WTC11 (cell line): ENCODE measurements around the gene AK9. TPM values are rescaled to one million over a fixed set of nuclear protein-coding genes. Genes with fewer than 3 reads are reported as not detected.
"Not testable (repeated sequence)": the region's sequence is repeated elsewhere in the genome, so short reads cannot be mapped to it uniquely, and the experiment has no call there.

Experiments used
- ATAC-seq: fragments of 200-7000 bp; cut with Tn5 transposase; 2 replicates; pipeline ENCODE4 v1.10.0; 2021; ENCODE audit warnings: mild to moderate bottlenecking, moderate library complexity
- CTCF ChIA-PET: fragments of 300-600 bp; sonication (Branson Sonifier 250); formaldehyde crosslinking; loops from one replicate; lab custom pipeline; 2021; ENCODE audit warnings: antibody characterized with exemption; lab: Charles Lee
- POLR2A ChIA-PET: fragments of 350-600 bp; sonication (Branson Sonifier 250); formaldehyde crosslinking; loops from one replicate; lab custom pipeline; 2021; ENCODE audit warnings: antibody characterized with exemption; lab: Charles Lee
- DNase-seq: peaks from one replicate; pipeline ENCODE4 v3.0.0; 2021; ENCODE audit warnings: low spot score
- H3K27ac Mint-ChIP-seq: 2 replicates; pipeline ENCODE4 v1.8.0; 2021; ENCODE audit warnings: mixed read lengths
- H3K27me3 Mint-ChIP-seq: 2 replicates; pipeline ENCODE4 v1.8.0; 2021; ENCODE audit warnings: low read depth, mild to moderate bottlenecking, moderate library complexity, mixed read lengths
- H3K36me3 Mint-ChIP-seq: 2 replicates; pipeline ENCODE4 v1.8.0; 2021; ENCODE audit warnings: mixed read lengths
- H3K4me1 Mint-ChIP-seq: 2 replicates; pipeline ENCODE4 v1.8.0; 2022; ENCODE audit warnings: mixed read lengths
- H3K4me3 Mint-ChIP-seq: 2 replicates; pipeline ENCODE4 v1.8.0; 2021; ENCODE audit warnings: mild to moderate bottlenecking, moderate library complexity, mixed read lengths
- H3K9me3 Mint-ChIP-seq: 2 replicates; pipeline ENCODE4 v1.8.0; 2021; ENCODE audit warnings: mixed read lengths
- ATF1 ChIP-seq: sonication (generic); formaldehyde crosslinking; IDR thresholded peaks from 2 replicates; pipeline ENCODE4 v1.8.1; 2023; ENCODE audit warnings: mild to moderate bottlenecking, moderate library complexity, missing genetic modification reagents
- ATF2 ChIP-seq: sonication (generic); formaldehyde crosslinking; IDR thresholded peaks from 2 replicates; pipeline ENCODE4 v1.8.1; 2022; ENCODE audit warnings: low read depth, missing genetic modification reagents, borderline replicate concordance
- CREM ChIP-seq: sonication (generic); formaldehyde crosslinking; IDR thresholded peaks from 2 replicates; pipeline ENCODE4 v1.8.1; 2022; ENCODE audit warnings: mild to moderate bottlenecking, missing genetic modification reagents, moderate library complexity
- EMX1 ChIP-seq: fragments of 250-450 bp; sonication (Bioruptor Pico); IDR thresholded peaks from 2 replicates; pipeline ENCODE4 v1.8.0; 2021; ENCODE audit warnings: mild to moderate bottlenecking
- ESRRA ChIP-seq: sonication (generic); formaldehyde crosslinking; IDR thresholded peaks from 2 replicates; pipeline ENCODE4 v1.8.1; 2022; ENCODE audit warnings: mild to moderate bottlenecking, missing genetic modification reagents, borderline replicate concordance
- FOXJ3 ChIP-seq: sonication (generic); formaldehyde crosslinking; IDR thresholded peaks from 2 replicates; pipeline ENCODE4 v1.9.0; 2021; ENCODE audit warnings: missing genetic modification reagents, mild to moderate bottlenecking, borderline replicate concordance
- FOXP1 ChIP-seq: sonication (generic); formaldehyde crosslinking; IDR thresholded peaks from 2 replicates; pipeline ENCODE4 v1.8.0; 2022; ENCODE audit warnings: missing genetic modification reagents, mild to moderate bottlenecking, moderate library complexity, borderline replicate concordance
- FOXP4 ChIP-seq: sonication (generic); formaldehyde crosslinking; IDR thresholded peaks from 2 replicates; pipeline ENCODE4 v1.8.0; 2022; ENCODE audit warnings: mild to moderate bottlenecking, missing genetic modification reagents
- IRF2 ChIP-seq: sonication (generic); formaldehyde crosslinking; IDR thresholded peaks from 2 replicates; pipeline ENCODE4 v1.8.0; 2022; ENCODE audit warnings: low read depth, missing genetic modification reagents, borderline replicate concordance
- JUN ChIP-seq: sonication (generic); formaldehyde crosslinking; IDR thresholded peaks from 2 replicates; pipeline ENCODE4 v1.8.0; 2023; ENCODE audit warnings: mild to moderate bottlenecking, missing genetic modification reagents
- NFYB ChIP-seq: sonication (generic); formaldehyde crosslinking; conservative IDR thresholded peaks from 2 replicates; pipeline ENCODE4 v1.8.0; 2022; ENCODE audit warnings: low read depth, missing genetic modification reagents
- NR2C2 ChIP-seq: sonication (generic); formaldehyde crosslinking; IDR thresholded peaks from 2 replicates; pipeline ENCODE4 v1.8.0; 2022; ENCODE audit warnings: mild to moderate bottlenecking, missing genetic modification reagents
- RELA ChIP-seq: sonication (generic); formaldehyde crosslinking; IDR thresholded peaks from 2 replicates; pipeline ENCODE4 v1.8.1; 2022; ENCODE audit warnings: missing genetic modification reagents, mild to moderate bottlenecking, borderline replicate concordance
- SMAD4 ChIP-seq: sonication (generic); formaldehyde crosslinking; IDR thresholded peaks from 2 replicates; pipeline ENCODE4 v1.8.0; 2022; ENCODE audit warnings: mild to moderate bottlenecking, missing genetic modification reagents
- SP1 ChIP-seq: sonication (generic); formaldehyde crosslinking; conservative IDR thresholded peaks from 2 replicates; pipeline ENCODE4 v1.8.1; 2022; ENCODE audit warnings: missing genetic modification reagents
- TEAD1 ChIP-seq: sonication (generic); formaldehyde crosslinking; IDR thresholded peaks from 2 replicates; pipeline ENCODE4 v1.8.0; 2022; ENCODE audit warnings: mild to moderate bottlenecking, missing genetic modification reagents
- ZNF121 ChIP-seq: sonication (generic); formaldehyde crosslinking; IDR thresholded peaks from 2 replicates; pipeline ENCODE4 v1.8.0; 2023; ENCODE audit warnings: missing genetic modification reagents
- ZNF138 ChIP-seq: sonication (generic); formaldehyde crosslinking; conservative IDR thresholded peaks from 2 replicates; pipeline ENCODE4 v1.8.1; 2022; ENCODE audit warnings: mild to moderate bottlenecking, moderate library complexity, missing genetic modification reagents
- ZNF317 ChIP-seq: sonication (generic); formaldehyde crosslinking; IDR thresholded peaks from 2 replicates; pipeline ENCODE4 v1.8.1; 2023; ENCODE audit warnings: low read depth, mild to moderate bottlenecking, moderate library complexity, missing genetic modification reagents, borderline replicate concordance
- ZNF416 ChIP-seq: fragments of 250-450 bp; sonication (Bioruptor Pico); IDR thresholded peaks from 2 replicates; pipeline ENCODE4 v1.9.0; 2021; ENCODE audit warnings: mild to moderate bottlenecking, inconsistent platforms
- ZNF671 ChIP-seq: fragments of 250-450 bp; sonication (Bioruptor Pico); IDR thresholded peaks from 2 replicates; pipeline ENCODE4 v1.8.0; 2021; ENCODE audit warnings: mild to moderate bottlenecking
- ZSCAN18 ChIP-seq: fragments of 250-450 bp; sonication (Bioruptor Pico); IDR thresholded peaks from 2 replicates; pipeline ENCODE4 v2.1.2; 2022; ENCODE audit warnings: mild to moderate bottlenecking, moderate library complexity
- total RNA-seq: library from RNA; stranded (reverse); gene quantifications from 3 replicates; pipeline ENCODE4 v1.2.3, GENCODE V29; 2021
- TF ChIP-seq, protein P1 (sequence below): sonication (generic); formaldehyde crosslinking; IDR thresholded peaks from 2 replicates; pipeline ENCODE4 v1.8.0; 2023; ENCODE audit warnings: missing genetic modification reagents

Gene AK9
- total RNA-seq, 1 experiment from 2014 or later = 3.7 TPM

DNA sequence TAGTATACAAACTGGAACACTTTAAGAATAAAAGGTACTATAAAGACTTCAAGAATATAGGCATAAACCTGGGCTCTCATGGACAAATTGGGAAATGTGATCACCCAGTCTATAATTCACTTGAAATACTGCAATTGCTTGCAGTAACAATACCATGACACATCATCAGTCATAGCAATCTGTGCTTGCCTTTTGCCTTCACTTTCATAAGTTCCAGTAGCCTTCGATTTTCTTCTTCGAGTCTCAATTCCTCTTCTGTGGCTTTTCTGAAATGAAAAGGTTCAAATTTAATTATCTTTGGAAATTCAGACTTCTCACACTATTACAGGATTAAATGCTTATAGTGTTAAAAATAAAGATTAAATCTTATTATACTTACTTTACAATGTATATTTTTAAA, 111.6 kb downstream of the AK9 start (continued):
- TF ChIP-seq SP1 (CRISPR knock-in tag) (no peak), ATF2 (CRISPR knock-in tag) (no peak), ESRRA (CRISPR knock-in tag) (no peak), NR2C2 (CRISPR knock-in tag) (no peak)

DNA sequence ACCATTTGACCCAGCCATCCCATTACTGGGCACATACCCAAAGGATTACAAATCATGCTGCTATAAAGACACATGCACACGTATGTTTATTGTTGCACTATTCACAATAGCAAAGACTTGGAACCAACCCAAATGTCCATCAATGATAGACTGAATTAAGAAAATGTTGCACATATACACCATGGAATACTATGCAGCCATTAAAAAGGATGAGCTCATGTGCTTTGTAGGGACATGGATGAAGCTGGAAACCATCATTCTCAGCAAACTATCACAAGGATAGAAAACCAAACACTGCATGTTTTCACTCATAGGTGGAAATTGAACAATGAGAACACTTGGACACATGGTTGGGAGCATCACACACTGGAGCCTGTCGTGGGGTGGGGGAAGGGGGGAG, 121.1 kb downstream of the AK9 start:
- ATAC-seq, H3K4me1 Mint-ChIP-seq, POLR2A ChIA-PET, H3K27me3 Mint-ChIP-seq, H3K27ac Mint-ChIP-seq, H3K4me3 Mint-ChIP-seq, DNase-seq, H3K36me3 Mint-ChIP-seq, CTCF ChIA-PET: not testable (repeated sequence)
- H3K9me3 Mint-ChIP-seq = peaks cover 13% of the 10 kb centered on the region

GRCh38 chr6:109561844-109562243, 129.2 kb downstream of the AK9 start:
- peaks cover 2% of the 10 kb centered on the region; the same call in 1 of the 2 replicates for H3K27me3 Mint-ChIP-seq
- H3K36me3 Mint-ChIP-seq = peaks cover 4% of the 10 kb centered on the region; the same call in 1 of the 2 replicates
- ATAC-seq (no peak), DNase-seq (no peak)
- CTCF ChIA-PET = no interaction called here
- H3K4me3 Mint-ChIP-seq = no peak overlapping the region
- H3K4me1 Mint-ChIP-seq = no peaks in the 10 kb centered on the region
- POLR2A ChIA-PET = no interaction called here
- H3K27ac Mint-ChIP-seq = no peak overlapping the region
- H3K9me3 Mint-ChIP-seq = peaks cover 14% of the 10 kb centered on the region
- TF ChIP-seq JUN (CRISPR knock-in tag) (no peak), NFYB (CRISPR knock-in tag) (no peak), ZSCAN18 (no peak), IRF2 (no peak), NR2C2 (CRISPR knock-in tag) (no peak), ZNF671 (CRISPR knock-in tag) (no peak), ZNF317 (CRISPR knock-in tag) (no peak), TEAD1 (CRISPR knock-in tag) (no peak), SMAD4 (no peak)
- TF ChIP-seq, protein P1, sequence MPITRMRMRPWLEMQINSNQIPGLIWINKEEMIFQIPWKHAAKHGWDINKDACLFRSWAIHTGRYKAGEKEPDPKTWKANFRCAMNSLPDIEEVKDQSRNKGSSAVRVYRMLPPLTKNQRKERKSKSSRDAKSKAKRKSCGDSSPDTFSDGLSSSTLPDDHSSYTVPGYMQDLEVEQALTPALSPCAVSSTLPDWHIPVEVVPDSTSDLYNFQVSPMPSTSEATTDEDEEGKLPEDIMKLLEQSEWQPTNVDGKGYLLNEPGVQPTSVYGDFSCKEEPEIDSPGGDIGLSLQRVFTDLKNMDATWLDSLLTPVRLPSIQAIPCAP = no peak
- TF ChIP-seq, all 79 proteins: peak for 0

DNA sequence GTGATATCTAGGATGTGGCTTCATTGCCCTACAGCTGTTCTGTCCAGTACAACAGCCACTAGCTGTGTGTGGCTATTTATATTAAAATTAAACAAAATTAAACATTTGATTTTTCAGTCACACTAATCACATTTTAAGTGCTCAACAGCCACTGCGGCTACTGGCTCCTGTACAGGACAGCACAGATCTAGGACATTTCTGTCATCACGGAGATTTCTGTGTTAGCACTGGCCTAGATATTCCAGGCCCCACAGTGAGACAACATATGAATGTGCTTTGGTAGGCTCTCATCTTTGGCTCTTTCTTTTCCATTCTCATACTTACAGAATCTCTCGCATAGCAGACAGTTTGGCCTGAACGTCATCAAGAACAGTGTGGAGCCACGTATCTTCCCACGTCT, 159.6 kb downstream of the AK9 start:
- Mint-ChIP-seq H3K36me3 (no peaks in the 10 kb centered on the region), H3K27me3 (no peaks in the 10 kb centered on the region), H3K4me3 (no peak overlapping the region), H3K27ac (no peak overlapping the region), H3K9me3 (peaks cover 14% of the 10 kb centered on the region), H3K4me1 (peaks cover 10% of the 10 kb centered on the region; the same call in 1 of the 2 replicates)
- ATAC-seq = no peak
- DNase-seq = no peak
- POLR2A ChIA-PET = no interaction called here
- TF ChIP-seq ATF1 (CRISPR knock-in tag) (no peak), ZNF121 (CRISPR knock-in tag) (no peak), ATF2 (CRISPR knock-in tag) (no peak), IRF2 (no peak), FOXJ3 (CRISPR knock-in tag) (no peak), FOXP4 (CRISPR knock-in tag) (no peak), ZNF138 (CRISPR knock-in tag) (no peak), EMX1 (CRISPR knock-in tag) (no peak), ZNF416 (CRISPR knock-in tag) (no peak), ZSCAN18 (no peak), RELA (CRISPR knock-in tag) (no peak), ZNF317 (CRISPR knock-in tag) (no peak), CREM (CRISPR knock-in tag) (no peak), FOXP1 (CRISPR knock-in tag) (no peak)
- CTCF ChIA-PET = interaction anchor here (1.7 kb wide), 1 partner anchor 508 kb away, joined by 4 read pairs; no protein-coding TSS in a partner anchor
